Activated T-cell treated with anti-CD3 and anti-CD28 coated beads for 48 hours (primary cell): ENCODE results near the gene ACD.
"Not testable (repeated sequence)": the region's sequence is repeated elsewhere in the genome, so short reads cannot be mapped to it uniquely, and the experiment has no call there.

Source experiments
- DNase-seq: peaks from one replicate; pipeline ENCODE4 v3.0.0-alpha.2; 2020; ENCODE audit warnings: low read depth

ACD gene

GRCh38 chr16:67659675-67660563, at the start of gene ACD:
ACD (minus strand) TSS chr16:67660260; CDS start chr16:67660220, 40 bp downstream.
- DNase-seq: peak; percentile 94

DNA sequence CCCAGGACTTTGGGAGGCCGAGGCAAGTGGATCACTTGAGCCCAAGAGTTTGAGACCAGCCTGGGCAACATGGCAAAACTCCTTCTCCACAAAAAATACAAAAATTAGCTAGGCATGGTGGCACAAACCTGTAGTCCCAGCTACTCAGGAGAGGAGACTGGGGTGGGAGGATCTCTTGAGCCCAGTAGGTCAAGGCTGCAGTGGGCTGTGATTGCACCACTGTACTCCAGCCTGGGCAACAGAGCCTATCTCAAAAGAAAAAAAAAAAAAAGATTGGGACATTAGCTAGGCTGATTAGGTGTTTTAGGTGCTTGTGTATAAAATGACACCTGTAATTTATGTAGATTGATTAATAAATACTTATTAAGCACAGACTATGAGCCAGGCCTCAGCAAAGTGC, 49.0 kb upstream of the ACD start:
- DNase-seq: no peak

GRCh38 chr16:67708368-67708771, 48.3 kb upstream of the ACD start:
- no peak for DNase-seq

- DNase-seq: no peak
These were observed 47.7 kb upstream of the ACD start for GRCh38 chr16:67707790-67708189.

DNA sequence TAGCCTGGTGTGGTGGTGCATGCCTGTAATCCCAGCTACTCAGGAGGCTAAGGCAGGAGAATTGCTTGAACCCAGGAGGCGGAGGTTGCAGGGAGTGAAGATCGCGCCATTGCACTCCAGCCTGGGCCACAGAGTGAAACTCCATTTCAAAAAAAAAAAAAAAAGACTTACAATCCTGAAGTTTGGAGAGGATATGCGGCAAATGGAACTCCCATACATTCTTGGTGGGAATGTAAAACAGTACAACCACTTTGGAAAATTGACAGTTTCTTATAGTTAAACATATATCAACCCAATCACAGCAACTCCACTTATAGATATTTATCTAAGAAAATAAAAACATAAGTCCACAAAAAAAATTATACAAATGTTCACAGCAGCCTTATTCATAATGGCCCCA, 47.1 kb upstream of the ACD start:
- DNase-seq: no peak

DNA sequence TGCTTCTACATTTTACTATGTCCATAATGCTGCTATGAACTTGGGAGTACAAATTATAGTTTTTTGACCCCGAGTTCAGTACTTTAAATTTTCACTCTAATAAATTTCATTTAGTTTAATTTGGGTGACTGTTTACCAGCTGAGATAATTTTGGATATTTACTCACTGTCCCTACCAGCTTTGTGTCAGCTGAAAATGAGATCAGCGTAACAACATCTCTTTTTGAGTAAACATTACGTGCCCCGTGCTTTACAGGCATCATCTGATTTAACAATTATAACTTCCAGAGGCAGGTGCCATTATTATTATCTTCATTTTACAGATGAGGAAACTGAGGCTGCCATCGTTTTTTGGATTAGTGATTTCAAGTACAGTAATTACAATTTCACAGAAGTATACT, 44.0 kb upstream of the ACD start:
- DNase-seq: no peak

- no peak for DNase-seq
These were observed 43.6 kb upstream of the ACD start for GRCh38 chr16:67703626-67704025.

GRCh38 chr16:67702130-67702529, 42.1 kb upstream of the ACD start:
- no peak for DNase-seq

DNA sequence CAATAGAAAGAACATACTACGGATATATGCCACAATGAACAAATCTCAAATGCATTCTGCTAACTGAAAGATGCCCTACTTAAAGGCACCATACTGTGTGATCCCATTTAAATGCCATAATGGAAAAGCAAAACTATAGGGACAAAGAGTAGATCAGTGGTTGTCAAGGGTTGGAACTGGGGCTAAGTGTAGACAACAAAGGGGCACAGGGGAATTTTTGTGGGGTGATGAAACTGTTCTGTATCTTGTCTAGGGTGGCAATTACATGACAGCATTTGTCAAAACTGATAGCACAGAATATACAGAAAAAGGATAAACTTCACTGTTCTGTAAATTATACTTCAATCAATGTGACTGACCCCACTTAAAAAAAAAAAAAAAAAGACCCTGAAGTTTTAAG, 41.4 kb upstream of the ACD start:
- no peak for DNase-seq

DNA sequence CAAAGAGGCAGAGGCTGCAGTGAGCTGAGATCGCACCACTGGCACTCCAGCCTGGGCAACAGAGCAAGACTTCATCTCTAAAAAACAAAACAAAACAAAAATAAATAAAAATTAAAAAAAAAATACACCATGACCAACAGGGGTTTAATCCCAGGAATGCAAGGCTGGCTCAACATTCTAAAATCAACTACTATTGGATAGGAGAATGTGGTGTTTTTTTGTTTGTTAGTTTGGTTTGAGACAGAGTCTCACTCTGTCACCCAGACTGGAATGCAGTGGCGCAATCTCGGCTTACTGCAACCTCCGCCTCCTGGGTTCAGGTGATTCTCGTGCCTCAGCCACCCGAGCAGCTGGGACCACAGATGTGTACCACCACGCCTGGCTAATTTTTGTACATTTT, 39.2 kb upstream of the ACD start:
- no peak for DNase-seq

- no peak for DNase-seq
These were observed 37.5 kb upstream of the ACD start for GRCh38 chr16:67697422-67698185.

DNA sequence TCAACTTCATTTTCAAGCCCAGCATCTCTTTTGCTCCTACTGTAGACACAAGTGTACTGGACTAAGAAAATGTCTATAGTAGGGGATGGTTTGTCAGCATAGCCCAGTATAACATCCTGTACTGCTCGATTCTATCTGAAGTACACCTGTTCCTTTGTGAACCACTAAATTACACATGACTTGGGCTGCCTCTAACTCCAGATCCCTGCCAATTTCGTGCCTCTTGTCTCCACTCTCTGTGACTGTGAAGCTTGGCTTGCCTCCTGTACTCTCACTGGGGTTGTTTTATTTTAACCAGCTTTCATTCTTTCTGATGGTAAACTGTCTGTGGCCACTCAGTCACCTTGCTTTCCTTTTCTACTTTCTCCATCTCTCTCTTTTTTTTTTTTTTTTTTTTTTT, 34.6 kb upstream of the ACD start:
- no peak for DNase-seq

DNA sequence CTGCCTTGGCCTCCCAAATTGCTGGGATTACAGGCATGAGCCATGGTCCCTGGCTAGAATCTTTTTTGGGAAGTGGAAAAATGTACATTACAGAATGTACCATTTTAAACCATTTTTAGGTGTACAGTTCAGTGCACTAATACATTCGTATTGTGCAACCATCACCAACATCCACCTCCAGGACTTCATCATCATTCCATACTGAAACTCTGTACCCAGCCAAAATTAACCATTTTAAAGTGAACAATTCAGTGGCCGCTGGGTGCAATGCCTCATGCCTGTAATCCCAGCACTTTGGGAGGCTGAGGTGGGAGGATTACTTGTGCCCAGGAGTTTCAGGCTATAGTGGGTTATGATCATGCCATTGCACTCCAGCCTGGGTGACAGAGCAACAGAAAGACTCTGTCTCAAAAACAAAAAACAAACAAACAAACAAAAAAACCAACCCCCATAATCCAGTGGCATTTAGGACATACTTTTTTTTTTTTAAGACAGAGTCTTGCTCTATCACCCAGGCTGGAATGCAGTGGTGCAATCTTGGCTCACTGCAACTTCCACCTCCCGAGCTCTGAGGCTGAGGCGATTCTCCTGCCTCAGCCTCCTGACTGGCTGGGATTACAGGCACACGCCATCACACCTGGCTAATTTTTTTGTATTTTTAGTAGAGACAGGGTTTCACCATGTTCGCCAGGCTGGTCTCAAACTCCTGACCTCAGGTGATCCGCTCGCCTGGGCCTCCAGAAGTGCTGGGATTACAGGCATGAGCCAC, 33.6 kb upstream of the ACD start:
- DNase-seq: not testable (repeated sequence)

- no peak for DNase-seq
These were observed 25.5 kb upstream of the ACD start for GRCh38 chr16:67685388-67686112.

- no peak for DNase-seq
These were observed 23.7 kb upstream of the ACD start for GRCh38 chr16:67683767-67684166.

DNA sequence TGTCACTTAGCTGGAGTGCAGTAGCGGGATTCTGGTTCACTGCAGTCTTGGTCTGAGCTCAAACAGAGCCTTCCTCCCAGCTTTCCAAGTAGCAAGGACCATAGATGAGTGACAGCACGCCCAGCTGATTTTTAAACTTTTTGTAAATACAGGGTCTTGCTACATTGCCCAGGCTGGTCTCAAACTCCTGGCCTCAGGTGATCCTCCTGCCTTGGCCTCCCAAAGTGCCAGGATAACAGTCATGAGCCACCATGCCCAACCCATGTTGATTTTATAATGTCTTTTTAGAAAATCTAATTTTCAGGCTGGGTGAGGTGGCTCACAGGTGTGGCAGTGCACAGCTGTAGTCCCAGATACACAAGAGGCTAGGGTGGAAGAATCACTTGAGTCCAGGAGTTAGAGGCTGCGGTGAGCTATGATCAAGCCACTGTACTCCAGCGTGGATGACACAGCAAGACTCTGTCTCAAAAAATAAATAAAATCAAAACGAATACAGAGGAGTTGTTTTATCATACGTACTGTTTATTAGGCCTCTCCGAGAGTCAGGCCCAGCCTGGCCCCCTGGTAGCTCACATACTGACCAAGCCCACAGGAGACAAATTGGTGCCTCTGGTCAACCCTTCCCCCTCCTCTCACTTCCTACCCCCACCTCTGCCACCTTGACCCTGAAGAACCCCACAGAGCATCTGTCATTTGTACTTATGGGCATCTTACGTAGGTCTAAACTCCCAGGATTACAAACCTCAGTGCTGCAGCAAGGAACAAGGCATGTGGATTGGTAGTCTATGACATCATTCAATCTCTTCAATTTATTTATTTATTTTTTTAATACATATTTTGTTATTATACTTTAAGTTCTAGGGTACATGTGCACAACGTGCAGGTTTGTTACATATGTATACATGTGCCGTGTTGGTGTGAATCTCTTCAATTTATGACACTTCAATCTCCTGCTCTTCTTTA, 20.2 kb upstream of the ACD start:
- no peak for DNase-seq

GRCh38 chr16:67678354-67679023, 18.4 kb upstream of the ACD start:
- no peak for DNase-seq

DNA sequence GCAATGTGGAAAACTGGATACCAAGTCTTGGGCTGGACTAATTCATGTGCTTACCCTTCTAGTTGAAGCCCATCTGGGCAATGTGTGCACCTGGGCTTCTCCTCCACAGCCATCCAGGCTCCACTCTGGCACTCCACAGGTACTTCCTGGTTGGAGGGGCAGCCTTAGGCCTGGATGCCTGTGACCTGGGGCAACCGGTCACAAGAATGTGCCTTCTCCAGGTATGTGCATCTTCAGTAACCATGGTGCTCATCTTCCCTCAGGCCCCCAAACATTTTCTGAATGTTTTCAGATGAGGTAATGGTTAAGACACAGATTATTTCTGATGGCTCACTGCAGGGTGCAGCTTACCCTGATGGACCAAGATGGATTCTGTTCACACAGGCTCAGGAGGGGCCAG, 17.7 kb upstream of the ACD start:
- DNase-seq: no peak

- DNase-seq: no peak
These were observed 16.9 kb upstream of the ACD start for GRCh38 chr16:67676939-67677338.

DNA sequence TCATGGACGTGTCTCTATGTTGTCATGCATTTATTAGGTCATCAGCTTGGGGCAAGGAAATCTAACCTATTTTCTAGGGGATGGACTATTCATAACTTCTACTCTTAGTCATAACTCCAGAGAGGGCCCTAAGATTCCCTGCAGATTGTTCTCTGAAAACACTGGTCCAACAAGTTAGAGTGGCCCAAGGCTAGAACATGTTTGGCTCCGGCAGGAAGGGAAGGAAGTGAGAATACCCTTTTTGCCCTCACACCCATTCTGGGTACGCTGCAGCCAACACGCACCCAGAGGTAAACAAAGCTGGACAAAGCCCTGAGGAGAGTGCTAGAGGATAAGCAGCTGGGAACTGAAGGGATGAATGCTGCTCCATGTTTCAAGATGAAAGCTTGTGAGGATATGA, 16.5 kb upstream of the ACD start:
- DNase-seq: no peak
